Amygdala (tissue), 56 donors: ENCODE results near the gene CRYBA2.

Experiments used
- DNase-seq, 56 donors: peaks; one replicate each; lab custom pipeline; 2025; lab: John Stamatoyannopoulos, UW

CRYBA2 gene

GRCh38 chr2:219025637-219026585 lies 32.7 kb upstream of the CRYBA2 start:
- peak in 49 of 56 donors; percentile 23 to 90 (median 66) for DNase-seq

DNA sequence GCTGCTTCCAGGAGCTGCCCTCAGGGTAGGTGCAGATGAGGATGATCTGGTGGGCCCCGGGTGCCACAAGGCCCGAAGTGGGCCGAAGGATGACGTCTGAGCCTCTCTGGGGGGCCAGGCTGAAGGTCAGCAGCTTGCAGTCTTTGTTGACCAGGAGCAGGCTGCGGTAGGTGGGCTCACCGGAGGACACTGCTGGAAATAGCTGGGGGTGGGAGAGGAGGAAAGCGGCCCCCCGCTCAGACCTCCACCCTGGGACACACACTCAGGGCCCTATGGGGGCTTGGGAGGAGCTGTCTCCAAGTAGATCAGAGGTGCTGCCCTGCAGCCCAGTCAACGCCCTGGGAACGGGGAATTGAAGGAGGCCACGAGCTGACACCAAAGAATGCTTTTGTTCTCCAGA lies 30.8 kb upstream of the CRYBA2 start:
- no peak for DNase-seq

GRCh38 chr2:219023045-219023605 lies 29.9 kb upstream of the CRYBA2 start:
- DNase-seq, result no peak

DNA sequence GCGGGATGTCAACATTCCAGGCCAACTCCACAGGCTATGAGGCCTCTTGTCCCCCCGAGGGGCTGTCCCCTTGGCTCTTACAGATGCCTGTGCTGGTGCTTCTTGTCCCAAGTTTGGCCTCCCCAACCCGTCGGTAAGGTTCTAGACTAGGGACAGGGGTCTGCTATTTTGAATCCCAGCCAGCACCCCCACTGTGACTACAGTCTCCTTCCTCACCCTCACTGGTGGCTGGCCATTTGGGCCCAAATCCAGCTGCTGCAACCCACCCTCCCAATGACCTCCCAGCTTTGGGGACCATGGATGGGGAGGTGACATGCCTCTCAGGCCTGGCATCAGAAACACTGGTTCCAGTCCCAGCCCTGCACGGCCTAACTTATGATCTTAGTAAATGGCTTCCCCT lies 29.4 kb upstream of the CRYBA2 start:
- DNase-seq, result no peak

- DNase-seq, result no peak
These were observed 28.8 kb upstream of the CRYBA2 start for GRCh38 chr2:219022041-219022440.

- no peak for DNase-seq
These were observed 28.4 kb upstream of the CRYBA2 start for GRCh38 chr2:219021591-219021990.

DNA sequence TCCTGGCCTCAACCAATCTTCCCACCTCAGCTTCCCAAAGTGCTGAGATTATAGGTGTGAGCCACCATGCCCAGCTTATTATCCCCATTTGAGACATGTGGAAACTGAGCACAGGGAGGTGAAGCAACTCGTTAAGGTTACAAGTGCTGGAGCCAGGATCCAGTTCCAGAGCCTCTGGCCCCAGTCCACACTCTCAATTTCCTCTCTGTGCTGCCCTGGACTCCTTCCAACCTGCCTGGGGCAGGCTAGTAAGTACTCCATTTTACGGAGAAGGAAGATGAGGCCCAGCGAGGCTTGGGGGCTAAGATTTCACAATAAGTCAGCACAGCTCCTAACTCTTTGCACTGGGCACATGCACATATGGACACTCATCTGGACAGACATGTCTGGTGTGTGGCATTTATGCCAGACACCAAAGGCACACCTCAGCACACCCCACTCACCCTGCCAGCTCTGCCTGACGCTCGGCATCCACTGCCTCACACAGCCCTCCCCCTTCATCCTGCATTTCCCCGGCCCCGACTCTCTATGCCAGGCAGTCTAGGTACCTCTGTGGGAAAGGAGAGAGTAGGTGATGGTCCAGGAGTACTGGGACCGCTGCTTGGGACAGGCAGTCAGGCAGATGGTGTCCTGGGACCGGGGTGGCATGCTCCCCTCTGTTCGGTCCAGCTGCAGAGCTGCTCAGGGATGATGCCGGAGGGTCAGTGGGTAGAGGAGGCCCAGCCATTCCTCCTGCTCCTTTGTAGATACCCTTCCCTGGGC lies 27.6 kb upstream of the CRYBA2 start:
- no peak for DNase-seq

DNA sequence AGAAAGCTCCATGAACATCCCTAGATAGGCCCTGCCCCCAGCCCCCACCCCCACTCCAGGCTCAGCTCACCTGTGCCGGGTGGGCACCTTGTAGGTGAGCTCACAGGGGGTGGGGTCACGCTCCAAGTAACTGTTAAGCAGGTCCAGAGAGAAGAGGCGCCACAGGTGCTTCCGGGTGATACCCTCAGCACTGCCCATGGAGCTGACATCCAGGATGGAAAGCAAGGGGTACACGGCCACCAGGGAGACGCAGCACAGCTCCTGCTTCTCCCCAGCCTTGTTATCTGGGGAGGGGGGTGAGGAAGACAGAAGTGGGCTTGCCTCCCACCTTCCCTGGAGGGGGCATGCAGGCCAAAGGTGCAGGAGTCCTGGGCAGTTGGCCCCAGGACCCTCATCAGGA lies 26.2 kb upstream of the CRYBA2 start:
- DNase-seq, result no peak

DNA sequence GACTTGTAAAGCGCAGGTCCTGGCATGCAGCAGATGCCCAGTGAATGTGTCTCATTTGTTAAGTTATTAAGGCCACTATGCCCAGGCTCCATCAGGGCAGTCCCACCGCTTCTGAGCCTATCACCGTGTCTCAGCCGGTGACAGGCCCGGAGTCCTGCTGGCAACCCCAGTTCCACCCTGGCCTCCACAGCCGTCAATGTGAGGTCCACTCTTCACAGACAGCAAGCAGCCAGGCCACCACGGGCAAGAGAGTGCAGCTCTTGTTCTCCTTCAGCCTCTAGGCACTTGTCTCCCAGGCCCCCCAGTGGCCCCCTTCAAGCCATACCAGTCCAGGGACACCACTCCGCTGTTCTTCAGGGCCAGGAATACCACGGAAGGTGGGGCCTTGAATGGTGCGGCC lies 25.5 kb upstream of the CRYBA2 start:
- no peak for DNase-seq

DNA sequence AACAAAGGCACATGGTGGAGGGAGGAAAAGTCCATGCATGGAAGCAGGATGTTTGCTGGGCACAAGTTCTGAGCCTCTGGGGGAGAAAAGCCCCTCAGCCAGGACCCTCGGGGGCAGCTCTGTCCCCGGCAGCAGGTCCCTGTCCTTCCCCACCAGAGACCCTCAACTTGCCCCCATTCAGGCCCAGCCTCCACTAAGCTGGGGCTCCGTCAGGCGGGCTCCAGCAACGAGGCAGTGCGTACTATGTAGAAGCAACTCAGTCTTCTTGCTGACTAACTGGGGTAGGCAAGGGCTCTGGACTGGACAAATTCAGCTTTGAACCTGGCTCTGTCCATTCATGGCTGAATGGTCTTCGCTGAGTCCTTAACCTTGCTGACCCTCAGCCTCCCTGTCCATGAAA lies 25.1 kb upstream of the CRYBA2 start:
- DNase-seq, result no peak

DNA sequence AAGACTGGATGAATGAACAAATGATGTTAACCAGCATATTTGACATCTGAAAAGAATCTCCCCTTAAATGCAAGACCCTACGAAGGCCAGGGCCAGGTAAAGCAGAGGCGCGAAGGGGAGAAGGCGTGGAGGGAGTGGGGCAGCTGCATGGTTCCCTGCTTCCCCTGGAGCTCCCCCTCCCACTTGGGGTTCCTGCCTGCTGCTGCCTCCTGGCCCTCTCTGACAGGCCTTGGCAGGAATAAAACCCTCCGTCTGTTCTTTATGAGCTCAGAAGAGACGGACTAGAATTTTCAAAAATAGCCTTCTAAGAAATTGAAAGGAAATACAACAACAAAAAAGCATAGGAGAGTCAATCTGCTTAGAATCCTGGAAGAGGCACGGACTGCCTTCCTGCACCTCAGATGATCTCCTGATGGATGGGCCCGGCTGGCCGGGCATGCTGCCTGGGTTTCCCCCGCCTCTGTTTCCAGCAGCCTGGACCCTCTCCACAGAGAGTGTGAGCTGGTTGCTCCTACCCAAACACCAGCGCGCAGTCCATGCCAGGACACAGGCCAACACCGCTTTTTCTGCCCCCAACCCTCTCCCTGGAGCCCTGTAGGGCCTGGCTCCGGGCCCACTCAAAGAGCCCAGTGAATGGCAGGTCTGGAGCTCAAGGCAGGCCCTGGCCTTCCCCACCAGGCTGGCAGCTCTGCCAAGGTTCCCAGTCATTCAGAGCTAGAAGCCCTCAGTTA lies 24.1 kb upstream of the CRYBA2 start:
- DNase-seq, result peak in 47 of 56 donors; percentile 13 to 85 (median 55)

- DNase-seq, result no peak
These were observed 23.5 kb upstream of the CRYBA2 start for GRCh38 chr2:219016721-219017120.

- DNase-seq, result no peak
These were observed 17.7 kb upstream of the CRYBA2 start for GRCh38 chr2:219010873-219011272.

- DNase-seq, result no peak
These were observed 17.0 kb upstream of the CRYBA2 start for GRCh38 chr2:219010162-219010756.

DNA sequence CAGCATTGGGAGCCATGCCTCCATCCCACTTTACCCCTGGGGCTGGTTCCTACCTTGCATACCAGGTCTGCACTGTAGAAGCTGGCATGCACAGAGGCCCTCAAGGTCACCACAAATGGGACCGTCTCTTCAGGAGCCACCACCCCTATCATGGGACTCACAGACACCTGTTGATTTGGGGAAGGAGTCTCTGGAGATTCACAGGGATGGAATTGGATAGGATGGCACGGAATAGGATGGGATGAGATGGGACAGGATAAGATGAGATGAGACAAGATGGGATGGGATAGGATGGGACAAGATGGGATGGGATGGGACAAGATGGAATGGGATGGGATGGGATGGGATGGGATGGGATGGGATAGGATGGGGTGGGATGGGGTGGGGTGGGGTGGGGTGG lies 16.1 kb upstream of the CRYBA2 start:
- no peak for DNase-seq

GRCh38 chr2:219003979-219004378 lies 10.8 kb upstream of the CRYBA2 start:
- no peak for DNase-seq

DNA sequence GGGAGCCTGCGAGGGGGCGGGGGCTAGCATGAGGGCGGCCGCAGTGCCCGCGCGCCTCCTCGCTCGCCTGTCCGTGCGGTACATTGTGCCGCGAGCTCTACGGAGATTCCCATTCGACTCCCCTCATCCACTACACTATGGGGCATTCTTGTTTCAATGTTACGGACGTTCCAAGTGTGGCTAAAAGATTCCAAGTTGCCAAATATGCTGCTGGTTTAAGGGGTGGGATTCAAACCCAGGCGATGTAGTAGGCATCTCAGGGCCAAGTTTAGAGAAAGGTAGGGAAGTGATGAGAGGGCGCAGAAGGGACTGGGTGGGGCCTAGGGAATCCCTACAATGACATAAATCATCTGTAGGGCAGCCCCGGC lies 10.0 kb upstream of the CRYBA2 start:
- no peak for DNase-seq

DNA sequence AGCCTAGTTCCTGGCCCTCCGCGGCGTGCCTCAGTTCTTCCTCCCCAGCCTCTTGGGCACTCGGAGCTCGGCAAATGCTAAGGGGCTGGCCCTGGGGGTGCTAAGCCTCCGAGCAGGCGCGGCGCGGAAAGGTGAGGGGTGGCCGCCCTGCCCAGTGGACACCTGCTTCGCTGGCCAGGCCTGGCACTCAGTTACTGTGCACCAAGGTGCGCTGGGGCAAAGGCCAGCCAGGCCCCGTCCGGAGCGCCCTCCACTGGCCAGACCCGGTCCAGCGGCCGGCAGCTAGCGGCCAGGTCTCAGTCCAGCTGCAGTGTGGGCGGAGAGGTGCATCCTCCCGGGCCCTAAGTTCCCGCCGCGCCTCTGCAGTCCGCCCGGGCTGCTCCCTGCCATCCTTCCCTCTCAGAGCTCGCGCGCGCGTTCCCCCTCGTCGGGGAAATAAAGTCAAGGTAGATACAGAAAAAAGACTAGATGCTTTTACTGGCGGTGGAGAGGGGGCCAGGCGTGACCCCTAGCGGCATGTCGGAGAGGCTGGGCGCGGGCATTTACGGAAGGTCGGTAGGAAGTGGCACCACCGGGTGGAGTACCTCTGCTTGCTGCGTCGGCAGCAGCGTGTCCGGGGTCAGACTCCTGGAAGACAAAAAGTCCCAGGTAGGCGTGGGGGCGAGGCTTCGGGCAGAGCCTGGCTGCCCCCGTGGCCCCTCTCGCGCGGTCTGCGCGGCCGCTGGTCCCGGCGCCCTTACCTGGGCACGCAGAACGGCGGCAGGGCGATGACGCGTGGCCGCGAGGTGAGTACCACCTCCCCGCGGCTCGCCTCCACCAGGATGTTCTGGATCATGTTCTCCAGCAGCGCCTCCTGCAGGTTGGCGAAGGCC lies 9.4 kb upstream of the CRYBA2 start:
- DNase-seq, result peak in 5 of 56 donors; percentile 12 to 47 (median 14)
